H9 (cell line): ENCODE measurements around the gene GPBAR1. TPM values are rescaled to one million over a fixed set of nuclear protein-coding genes. Genes with fewer than 3 reads are reported as not detected.

Experiments used
- DNase-seq: peaks from one replicate; pipeline ENCODE4 v3.0.0-alpha.2; 2017
- H2AFZ ChIP-seq: one replicate; pipeline ENCODE4 v1.6.1; 2013; ENCODE audit warnings: mild to moderate bottlenecking, low read length, control low read depth, moderate library complexity
- H2AK5ac ChIP-seq: 2 replicates; pipeline ENCODE4 v1.6.1; 2013; ENCODE audit warnings: low read length, control low read depth, mixed read lengths; ENCODE audit not compliant: insufficient read length
- H2BK120ac ChIP-seq: one replicate; pipeline ENCODE4 v1.6.1; 2013; ENCODE audit warnings: low read depth, mild to moderate bottlenecking, low read length, control low read depth, inconsistent platforms; ENCODE audit not compliant: poor library complexity, severe bottlenecking
- H2BK12ac ChIP-seq: 2 replicates; pipeline ENCODE4 v1.6.1; 2013; ENCODE audit warnings: low read length, control low read depth, mixed read lengths, low read depth; ENCODE audit not compliant: insufficient read length
- H2BK15ac ChIP-seq: 2 replicates; pipeline ENCODE4 v1.6.1; 2013; ENCODE audit warnings: low read depth, low read length, control low read depth
- H2BK20ac ChIP-seq: one replicate; pipeline ENCODE4 v1.6.1; 2013; ENCODE audit warnings: low read depth, mild to moderate bottlenecking, low read length, control low read depth, inconsistent platforms; ENCODE audit not compliant: poor library complexity, severe bottlenecking
- H2BK5ac ChIP-seq: 2 replicates; pipeline ENCODE4 v1.6.1; 2013; ENCODE audit warnings: low read length, control low read depth, mixed read lengths; ENCODE audit not compliant: insufficient read length
- H3K14ac ChIP-seq: 2 replicates; pipeline ENCODE4 v1.6.1; 2013; ENCODE audit warnings: low read length, control low read depth; ENCODE audit not compliant: insufficient read depth
- H3K18ac ChIP-seq: 2 replicates; pipeline ENCODE4 v1.6.1; 2013; ENCODE audit warnings: low read depth, mild to moderate bottlenecking, mixed read lengths, low read length, control low read depth; ENCODE audit not compliant: insufficient read length
- H3K23ac ChIP-seq: 2 replicates; pipeline ENCODE4 v1.6.1; 2013; ENCODE audit warnings: low read length, control low read depth, mixed read lengths, low read depth; ENCODE audit not compliant: insufficient read length
- H3K23me2 ChIP-seq: 2 replicates; pipeline ENCODE4 v1.6.1; 2013; ENCODE audit warnings: low read depth, mild to moderate bottlenecking, mixed read lengths, low read length, control low read depth; ENCODE audit not compliant: insufficient read length, poor library complexity, severe bottlenecking
- H3K27ac ChIP-seq: 2 replicates; pipeline ENCODE4 v1.5.1; 2013; ENCODE audit warnings: low read length, control low read depth, mixed read lengths, low read depth; ENCODE audit not compliant: insufficient read length
- H3K27me3 ChIP-seq: 2 replicates; pipeline ENCODE4 v1.6.1; 2013; ENCODE audit warnings: low read length, control low read depth, inconsistent platforms; ENCODE audit not compliant: insufficient read depth
- H3K4ac ChIP-seq: 2 replicates; pipeline ENCODE4 v1.6.1; 2013; ENCODE audit warnings: low read depth, mild to moderate bottlenecking, control low read depth, inconsistent platforms, low read length, moderate library complexity
- H3K4me1 ChIP-seq: 2 replicates; pipeline ENCODE4 v1.6.1; 2013; ENCODE audit warnings: low read length, control low read depth, inconsistent platforms; ENCODE audit not compliant: insufficient read depth
- H3K4me2 ChIP-seq: 2 replicates; pipeline ENCODE4 v1.6.1; 2013; ENCODE audit warnings: low read length, control low read depth, mixed read lengths; ENCODE audit not compliant: insufficient read length, insufficient read depth
- H3K56ac ChIP-seq: 2 replicates; pipeline ENCODE4 v1.6.1; 2013; ENCODE audit warnings: low read depth, mild to moderate bottlenecking, mixed read lengths, low read length, control low read depth; ENCODE audit not compliant: insufficient read length
- H3K79me1 ChIP-seq: 2 replicates; pipeline ENCODE4 v1.6.1; 2013; ENCODE audit warnings: low read depth, mild to moderate bottlenecking, moderate library complexity, low read length, control low read depth, inconsistent platforms; ENCODE audit not compliant: insufficient read depth, poor library complexity, severe bottlenecking
- H3K79me2 ChIP-seq: 2 replicates; pipeline ENCODE4 v1.6.1; 2013; ENCODE audit warnings: low read length, control low read depth, inconsistent platforms; ENCODE audit not compliant: insufficient read depth
- H3K9ac ChIP-seq: 2 replicates; pipeline ENCODE4 v1.6.1; 2013; ENCODE audit warnings: low read length, control low read depth, mixed read lengths; ENCODE audit not compliant: insufficient read length; ENCODE audit errors: extremely low read depth
- H3K9me3 ChIP-seq: one replicate; pipeline ENCODE4 v1.6.1; 2013; ENCODE audit warnings: low read depth, low read length, inconsistent platforms; ENCODE audit not compliant: control insufficient read depth
- H3T11ph ChIP-seq: one replicate; pipeline ENCODE4 v1.6.1; 2013; ENCODE audit warnings: mild to moderate bottlenecking, low read length, control low read depth, inconsistent platforms
- H4K20me1 ChIP-seq: one replicate; pipeline ENCODE4 v1.6.1; 2013; ENCODE audit not compliant: control insufficient read depth, insufficient read length, insufficient read depth
- H4K5ac ChIP-seq: 2 replicates; pipeline ENCODE4 v1.6.1; 2013; ENCODE audit warnings: low read depth, mild to moderate bottlenecking, mixed read lengths, low read length, control low read depth; ENCODE audit not compliant: insufficient read length
- H4K8ac ChIP-seq: replicated peaks from 2 replicates; pipeline ENCODE4 v1.6.1; 2013; ENCODE audit warnings: low read length, control low read depth, mixed read lengths, low read depth; ENCODE audit not compliant: insufficient read length
- H4K91ac ChIP-seq: 2 replicates; pipeline ENCODE4 v1.6.1; 2013; ENCODE audit warnings: low read depth, mild to moderate bottlenecking, moderate library complexity, mixed read lengths, low read length, control low read depth; ENCODE audit not compliant: insufficient read length
- H3K27ac Mint-ChIP-seq, 3 experiments: 2 replicates in 2 of 3; 3 replicates in 1 of 3; pipeline ENCODE4 v1.8.0; 2020 to 2021; ENCODE audit warnings: mixed read lengths in 3 of 3, mild to moderate bottlenecking in 1 of 3, moderate library complexity in 1 of 3
- H3K27me3 Mint-ChIP-seq: 2 replicates; pipeline ENCODE4 v1.8.0; 2021; ENCODE audit warnings: low read depth, mild to moderate bottlenecking, moderate library complexity, mixed read lengths
- H3K36me3 Mint-ChIP-seq, 3 experiments: 2 replicates in 2 of 3; 3 replicates in 1 of 3; pipeline ENCODE4 v1.8.0; 2020 to 2021; ENCODE audit warnings: low read depth in 3 of 3, mixed read lengths in 3 of 3; ENCODE audit not compliant: insufficient read depth in 1 of 3
- H3K4me1 Mint-ChIP-seq, 2 experiments: 2 replicates each; pipeline ENCODE4 v1.8.0; 2020; ENCODE audit warnings: mixed read lengths in 2 of 2
- H3K4me3 Mint-ChIP-seq, 2 experiments: 2 replicates in 1 of 2; 3 replicates in 1 of 2; pipeline ENCODE4 v1.8.0; 2020 to 2021; ENCODE audit warnings: mild to moderate bottlenecking in 2 of 2, mixed read lengths in 2 of 2, moderate library complexity in 1 of 2
- H3K9me3 Mint-ChIP-seq, 2 experiments: 2 replicates in 1 of 2; 3 replicates in 1 of 2; pipeline ENCODE4 v1.8.0; 2020; ENCODE audit warnings: mild to moderate bottlenecking in 2 of 2, mixed read lengths in 2 of 2, moderate library complexity in 1 of 2
- WGBS: extraction: QIAGEN DNeasy Blood & Tissue Kit; methylation state at CpG from one replicate; pipeline ENCODE4 v1.1.7; 2013; ENCODE audit warnings: missing lambda C conversion rate, low lambda C conversion rate, mixed read lengths; ENCODE audit not compliant: insufficient read length; ENCODE audit errors: extremely low coverage; 5-methylcytosine and 5-hydroxymethylcytosine counted together
- total RNA-seq: library from RNA; stranded (reverse); gene quantifications from 2 replicates; pipeline ENCODE4 v1.2.1, GENCODE V29; 2021
- TF ChIP-seq, protein P1 (sequence below): fragments of 200-600 bp; sonication (generic); conservative IDR thresholded peaks from 3 replicates; pipeline ENCODE4 v1.8.0; 2021; ENCODE audit warnings: antibody characterized with exemption, mild to moderate bottlenecking

The GPBAR1 gene
- total RNA-seq, 1 experiment from 2014 or later: 0.44 TPM

DNA sequence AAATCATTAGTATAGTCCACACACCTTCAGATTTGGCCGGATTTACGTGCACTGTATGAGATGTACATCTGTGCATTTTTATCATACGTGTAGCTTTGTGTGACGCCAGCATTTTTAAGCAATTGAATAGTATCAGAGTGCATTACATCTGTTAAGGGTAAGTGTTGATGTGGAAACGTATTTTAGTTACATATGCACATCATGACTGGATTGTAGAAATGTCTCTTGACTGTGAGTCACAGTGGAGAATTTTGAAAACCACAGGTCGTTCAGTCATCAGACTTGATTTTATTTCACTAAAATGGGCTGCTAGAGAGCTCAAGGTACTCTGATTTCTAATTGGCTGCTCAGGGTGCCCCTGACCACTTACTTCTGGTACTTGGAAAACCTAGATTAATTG lies 5.4 kb upstream of the GPBAR1 start:
- no peak overlapping the region for H3T11ph ChIP-seq
- peaks cover 13 to 19% of the 10 kb centered on the region in 2 experiments for H3K4me1 Mint-ChIP-seq
- no peak overlapping the region for H2BK20ac ChIP-seq
- H3K23me2 ChIP-seq: no peaks in the 10 kb centered on the region
- no peak overlapping the region for H3K4ac ChIP-seq
- H4K5ac ChIP-seq: no peak overlapping the region
- H2AK5ac ChIP-seq: no peak overlapping the region
- DNase-seq: no peak
- no peak overlapping the region for H3K4me3 Mint-ChIP-seq
- H2BK5ac ChIP-seq: no peak overlapping the region
- no peak overlapping the region for H3K23ac ChIP-seq
- TF ChIP-seq, protein P1, sequence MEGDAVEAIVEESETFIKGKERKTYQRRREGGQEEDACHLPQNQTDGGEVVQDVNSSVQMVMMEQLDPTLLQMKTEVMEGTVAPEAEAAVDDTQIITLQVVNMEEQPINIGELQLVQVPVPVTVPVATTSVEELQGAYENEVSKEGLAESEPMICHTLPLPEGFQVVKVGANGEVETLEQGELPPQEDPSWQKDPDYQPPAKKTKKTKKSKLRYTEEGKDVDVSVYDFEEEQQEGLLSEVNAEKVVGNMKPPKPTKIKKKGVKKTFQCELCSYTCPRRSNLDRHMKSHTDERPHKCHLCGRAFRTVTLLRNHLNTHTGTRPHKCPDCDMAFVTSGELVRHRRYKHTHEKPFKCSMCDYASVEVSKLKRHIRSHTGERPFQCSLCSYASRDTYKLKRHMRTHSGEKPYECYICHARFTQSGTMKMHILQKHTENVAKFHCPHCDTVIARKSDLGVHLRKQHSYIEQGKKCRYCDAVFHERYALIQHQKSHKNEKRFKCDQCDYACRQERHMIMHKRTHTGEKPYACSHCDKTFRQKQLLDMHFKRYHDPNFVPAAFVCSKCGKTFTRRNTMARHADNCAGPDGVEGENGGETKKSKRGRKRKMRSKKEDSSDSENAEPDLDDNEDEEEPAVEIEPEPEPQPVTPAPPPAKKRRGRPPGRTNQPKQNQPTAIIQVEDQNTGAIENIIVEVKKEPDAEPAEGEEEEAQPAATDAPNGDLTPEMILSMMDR: no peak
- H3K4me1 ChIP-seq: no peaks in the 10 kb centered on the region
- H3K27ac ChIP-seq: no peak overlapping the region
- no peak overlapping the region for H4K8ac ChIP-seq
- no peak overlapping the region for H2BK15ac ChIP-seq
- no peak overlapping the region for H3K27ac Mint-ChIP-seq
- no peak overlapping the region for H3K56ac ChIP-seq
- no CpG with 5 or more reads among the region's 6 CpGs for WGBS
- H3K9me3 ChIP-seq: no peaks in the 10 kb centered on the region
- H3K9me3 Mint-ChIP-seq: no peaks in the 10 kb centered on the region
- H3K4me2 ChIP-seq: no peak overlapping the region
- no peak overlapping the region for H2BK12ac ChIP-seq
- H3K27me3 Mint-ChIP-seq: no peaks in the 10 kb centered on the region
- no peak overlapping the region for H3K18ac ChIP-seq
- H3K9ac ChIP-seq: no peak overlapping the region
- no peaks in the 10 kb centered on the region for H3K79me1 ChIP-seq
- no peak overlapping the region for H2AFZ ChIP-seq
- no peaks in the 10 kb centered on the region for H3K27me3 ChIP-seq
- no peak overlapping the region for H3K14ac ChIP-seq
- H4K20me1 ChIP-seq: no peaks in the 10 kb centered on the region
- no peak overlapping the region for H2BK120ac ChIP-seq
- H4K91ac ChIP-seq: no peak overlapping the region
- peaks cover 24 to 59% (median 51%) of the 10 kb centered on the region in 3 experiments for H3K36me3 Mint-ChIP-seq
- no peaks in the 10 kb centered on the region for H3K79me2 ChIP-seq
